Ureter (tissue), 1 donor: ENCODE results near the gene CSTPP1. TPM values are rescaled to one million over a fixed set of nuclear protein-coding genes. Genes with fewer than 3 reads are reported as not detected.

Source experiments
- DNase-seq: peaks from one replicate; pipeline ENCODE4 v3.0.0-alpha.2; 2020; ENCODE audit warnings: low spot score
- total RNA-seq: library from RNA; stranded (reverse); gene quantifications from one replicate; pipeline ENCODE4 v1.2.4, GENCODE V29; 2023
- donor health status: DM: yes; HTN: yes; CAD: no.

Gene CSTPP1
- total RNA-seq, 1 donor from 2014 or later, result 43.0 TPM

DNA sequence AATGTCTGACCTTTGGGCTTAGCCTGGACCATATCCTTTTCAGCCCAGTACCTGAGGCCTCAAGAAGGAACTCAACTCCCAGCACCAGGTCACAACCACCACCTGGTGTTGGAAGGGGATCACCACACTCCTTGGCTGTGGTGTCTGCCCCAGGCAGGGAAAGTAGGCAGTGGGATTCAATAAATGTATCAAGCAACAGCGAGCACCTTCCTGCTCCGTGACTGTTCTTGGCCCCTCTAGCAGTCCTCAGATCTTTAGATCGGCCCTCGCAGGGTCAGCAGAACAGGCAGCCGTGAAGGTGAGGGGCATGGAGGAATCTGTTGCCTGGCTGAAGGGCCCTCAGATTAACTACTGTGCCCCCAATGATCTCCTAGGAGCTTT lies 224.2 kb downstream of the CSTPP1 start:
- no peak for DNase-seq

DNA sequence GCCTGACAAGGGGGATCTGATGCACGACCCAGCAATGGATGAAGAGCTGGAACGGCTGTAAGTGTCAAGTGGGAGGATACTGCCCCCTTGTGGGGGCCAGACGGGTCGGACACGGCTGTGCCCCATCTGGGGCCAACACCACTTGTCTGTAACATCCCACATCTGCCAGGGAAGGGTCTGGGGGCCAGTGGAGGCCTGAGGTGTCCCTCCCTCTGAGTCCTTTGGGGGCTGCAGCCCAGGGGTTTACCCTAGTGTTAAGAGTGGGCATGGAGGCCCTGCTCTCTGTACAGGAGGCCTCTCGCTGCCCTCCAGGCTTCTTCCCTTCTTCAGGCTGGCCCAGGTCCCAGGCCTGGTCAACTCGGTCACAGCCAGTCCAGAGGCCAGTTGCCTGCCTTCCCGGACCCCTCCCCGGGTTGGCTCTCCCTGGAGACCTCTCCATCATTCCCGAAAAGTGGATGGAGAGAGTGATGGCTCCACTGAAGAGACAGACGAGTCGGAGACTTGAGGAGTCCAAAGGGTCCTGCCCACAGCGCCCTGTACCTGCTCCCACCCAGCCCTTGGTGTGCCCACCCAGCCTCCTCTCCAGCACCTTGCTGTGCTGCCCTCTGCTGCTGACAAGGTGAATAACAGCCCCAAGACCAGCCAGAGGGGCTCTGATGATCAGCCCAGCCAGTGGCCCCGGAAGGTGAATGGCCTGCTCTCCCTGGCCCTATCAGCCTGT lies 224.7 kb downstream of the CSTPP1 start:
- DNase-seq, result no peak

DNA sequence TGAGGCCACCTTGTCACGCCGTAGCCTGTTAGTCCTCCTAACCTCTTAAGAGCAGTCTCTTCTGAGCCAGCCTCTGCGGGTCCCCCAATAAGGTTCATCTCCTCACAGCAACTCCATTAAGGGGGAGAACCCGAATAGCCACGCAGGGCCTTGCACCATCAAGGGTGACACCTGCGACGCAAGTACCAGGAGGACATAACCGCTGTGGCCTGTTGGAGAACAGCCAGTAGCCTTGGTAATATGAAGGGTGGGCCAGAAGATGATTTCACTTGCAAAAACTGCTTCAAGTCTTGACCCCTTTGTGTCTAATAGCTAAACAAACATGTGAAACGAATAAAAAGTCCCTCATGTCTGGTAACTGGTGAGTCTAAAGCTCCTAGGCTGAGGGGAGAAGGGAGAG lies 225.3 kb downstream of the CSTPP1 start:
- DNase-seq, result no peak

DNA sequence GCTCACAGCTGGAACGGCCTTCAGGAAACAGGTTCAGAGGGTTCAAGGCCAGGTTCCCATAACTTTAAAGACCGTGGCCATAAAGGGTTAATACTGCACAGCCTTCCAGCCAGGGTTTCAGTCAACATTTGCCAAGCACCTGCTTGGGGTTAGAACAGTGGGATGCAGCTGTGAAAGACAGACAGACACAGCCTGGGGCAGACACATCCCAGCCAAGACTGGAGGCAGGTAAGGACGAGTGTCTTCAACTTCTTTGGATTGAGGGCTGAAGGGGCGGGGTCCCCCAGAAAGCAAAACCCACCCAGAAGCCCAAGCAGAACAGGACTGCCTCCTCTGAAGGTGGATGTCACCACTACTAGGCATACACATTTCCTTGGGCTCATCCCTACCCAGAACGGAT lies 225.9 kb downstream of the CSTPP1 start:
- no peak for DNase-seq

- no peak for DNase-seq
Measured at GRCh38 chr11:47163193-47163592, 226.6 kb downstream of the CSTPP1 start.

- DNase-seq, result no peak
Measured at GRCh38 chr11:47163898-47164297, 227.3 kb downstream of the CSTPP1 start.

- DNase-seq, result no peak
Measured at GRCh38 chr11:47164321-47164720, 227.8 kb downstream of the CSTPP1 start.

DNA sequence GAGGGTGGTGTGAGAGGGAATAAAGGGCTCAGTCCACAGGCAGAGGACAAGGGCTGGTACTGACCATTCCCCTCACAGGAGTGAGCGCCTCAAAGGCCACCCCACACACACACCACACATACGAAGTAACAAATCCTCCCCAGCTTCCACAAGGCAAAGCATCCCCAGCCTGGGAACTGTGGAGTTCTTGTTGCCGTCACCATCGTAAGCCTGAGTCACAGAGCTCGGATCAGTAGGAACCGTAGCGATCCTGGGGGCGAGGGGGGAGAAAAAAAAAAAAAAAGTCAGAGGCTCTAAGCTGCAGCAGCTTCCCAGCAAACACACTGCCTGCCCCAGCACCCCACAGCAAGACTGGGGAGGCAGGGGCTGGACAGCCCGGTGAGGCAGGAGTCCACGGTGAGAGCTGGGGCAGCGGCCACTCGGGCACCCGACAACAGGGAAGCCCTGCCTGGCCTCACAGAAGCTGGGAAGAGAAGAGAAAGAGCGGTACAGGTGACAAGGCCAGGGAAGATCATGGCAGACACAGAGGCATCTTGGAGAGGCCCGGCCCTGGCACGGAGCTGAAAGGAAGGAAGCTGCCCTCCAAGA lies 228.8 kb downstream of the CSTPP1 start:
- no peak for DNase-seq

DNA sequence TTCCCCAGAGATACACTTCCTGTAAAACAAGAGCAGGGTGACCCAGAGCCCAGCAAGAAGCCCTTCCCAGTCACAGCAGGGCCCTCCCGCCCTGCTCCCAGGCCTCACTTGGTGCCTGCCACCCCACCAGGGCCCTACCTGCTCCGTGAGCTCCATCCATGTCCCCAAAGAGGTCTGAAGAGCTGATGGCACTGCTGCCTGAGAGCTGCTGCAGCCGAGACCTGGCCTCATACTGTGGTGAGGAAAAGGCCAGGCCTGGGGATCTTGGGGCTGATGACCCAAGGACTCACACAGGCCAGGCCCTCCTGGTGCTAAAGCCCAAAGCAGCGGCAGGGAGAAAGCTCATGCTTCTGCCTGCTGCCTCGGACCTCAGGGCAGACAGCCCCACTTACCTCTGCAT lies 229.8 kb downstream of the CSTPP1 start:
- DNase-seq, result no peak

- DNase-seq, result no peak
Measured at GRCh38 chr11:47171061-47171838, 234.7 kb downstream of the CSTPP1 start.

- no peak for DNase-seq
Measured at GRCh38 chr11:47171856-47172255, 235.3 kb downstream of the CSTPP1 start.

DNA sequence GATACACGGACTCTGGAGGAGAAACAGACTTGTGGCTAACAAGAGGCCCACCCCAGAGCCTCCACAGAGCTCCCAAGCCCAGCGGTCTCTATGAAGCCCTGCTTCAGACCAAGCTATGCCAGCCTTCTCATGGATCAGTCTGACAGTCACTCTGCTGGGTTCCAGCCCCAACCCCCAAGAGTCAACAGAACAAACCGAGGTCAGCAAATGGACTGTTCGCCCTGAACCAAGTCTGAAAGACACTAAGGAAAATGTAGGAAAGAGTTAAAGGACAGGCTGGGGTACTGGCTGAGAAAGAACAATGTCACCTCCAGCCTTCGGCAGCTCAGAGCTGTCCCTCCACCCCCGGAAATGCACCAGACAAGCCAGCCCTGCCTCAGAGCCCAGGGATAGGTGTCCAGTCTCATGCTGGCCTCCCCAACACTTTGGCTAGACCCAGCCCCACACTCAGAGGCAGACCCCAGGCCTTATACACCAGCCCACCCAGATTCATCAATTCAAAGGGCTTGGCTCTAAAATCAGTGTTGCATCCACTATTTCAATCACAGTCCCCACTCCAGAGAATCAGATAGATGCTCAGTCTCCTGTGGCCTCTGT lies 236.3 kb downstream of the CSTPP1 start:
- DNase-seq, result no peak

DNA sequence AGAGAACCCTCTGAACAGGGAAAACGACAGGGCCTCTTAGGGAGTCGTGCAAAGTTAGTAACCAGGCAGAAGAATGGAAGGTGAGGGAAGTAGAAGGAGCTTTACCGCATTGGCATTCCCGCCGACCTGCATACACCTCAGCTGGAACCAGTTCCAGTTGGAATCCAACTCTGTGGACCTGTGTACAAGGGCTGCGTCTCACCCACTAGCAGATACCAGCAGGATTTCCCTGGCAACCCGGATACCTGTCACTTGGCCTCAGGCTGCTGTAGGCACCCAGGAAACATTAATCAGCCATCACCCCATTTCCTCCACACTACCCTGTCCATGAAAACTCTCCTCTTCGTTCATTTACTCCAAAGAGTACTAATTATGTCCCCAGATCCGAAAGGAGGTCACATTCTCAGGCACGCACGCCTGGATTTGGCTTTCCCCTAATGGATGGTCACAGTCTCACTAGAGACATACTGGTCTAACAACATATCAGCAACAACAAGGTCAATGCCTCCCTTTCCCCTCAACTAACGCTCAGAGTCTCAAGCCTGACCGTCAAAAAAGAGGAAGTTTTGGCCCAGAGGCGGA lies 239.3 kb downstream of the CSTPP1 start:
- no peak for DNase-seq

- peak; percentile 97 for DNase-seq
Measured at GRCh38 chr11:47176328-47177228, 240.0 kb downstream of the CSTPP1 start, which contains the start of gene ARFGAP2. ARFGAP2 (minus strand) TSS chr11:47176879; CDS start chr11:47176853, 26 bp downstream.

GRCh38 chr11:47177229-47177845 lies 240.8 kb downstream of the CSTPP1 start:
- DNase-seq, result peak; percentile 85

DNA sequence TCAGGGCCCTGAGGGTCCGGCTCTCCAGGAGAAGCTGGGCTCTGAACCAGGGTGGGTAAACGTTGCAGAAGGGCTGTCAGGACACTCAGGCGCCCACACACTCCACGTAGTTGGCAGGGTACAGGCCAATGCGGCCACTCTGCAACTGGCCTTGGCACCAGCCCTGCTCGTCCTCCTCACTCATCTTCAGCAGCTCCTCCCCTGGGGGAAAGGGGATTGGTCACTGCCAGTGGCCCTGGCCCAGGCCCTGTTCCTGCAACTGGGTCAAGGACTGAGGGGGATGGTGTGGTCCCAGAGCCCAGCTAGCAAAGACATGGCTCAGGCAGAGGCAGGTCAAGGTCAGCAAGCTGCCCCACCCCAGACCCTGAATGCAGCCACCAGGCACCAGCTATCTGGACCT lies 241.3 kb downstream of the CSTPP1 start:
- DNase-seq, result no peak

GRCh38 chr11:47178316-47178715 lies 241.8 kb downstream of the CSTPP1 start:
- DNase-seq, result no peak

DNA sequence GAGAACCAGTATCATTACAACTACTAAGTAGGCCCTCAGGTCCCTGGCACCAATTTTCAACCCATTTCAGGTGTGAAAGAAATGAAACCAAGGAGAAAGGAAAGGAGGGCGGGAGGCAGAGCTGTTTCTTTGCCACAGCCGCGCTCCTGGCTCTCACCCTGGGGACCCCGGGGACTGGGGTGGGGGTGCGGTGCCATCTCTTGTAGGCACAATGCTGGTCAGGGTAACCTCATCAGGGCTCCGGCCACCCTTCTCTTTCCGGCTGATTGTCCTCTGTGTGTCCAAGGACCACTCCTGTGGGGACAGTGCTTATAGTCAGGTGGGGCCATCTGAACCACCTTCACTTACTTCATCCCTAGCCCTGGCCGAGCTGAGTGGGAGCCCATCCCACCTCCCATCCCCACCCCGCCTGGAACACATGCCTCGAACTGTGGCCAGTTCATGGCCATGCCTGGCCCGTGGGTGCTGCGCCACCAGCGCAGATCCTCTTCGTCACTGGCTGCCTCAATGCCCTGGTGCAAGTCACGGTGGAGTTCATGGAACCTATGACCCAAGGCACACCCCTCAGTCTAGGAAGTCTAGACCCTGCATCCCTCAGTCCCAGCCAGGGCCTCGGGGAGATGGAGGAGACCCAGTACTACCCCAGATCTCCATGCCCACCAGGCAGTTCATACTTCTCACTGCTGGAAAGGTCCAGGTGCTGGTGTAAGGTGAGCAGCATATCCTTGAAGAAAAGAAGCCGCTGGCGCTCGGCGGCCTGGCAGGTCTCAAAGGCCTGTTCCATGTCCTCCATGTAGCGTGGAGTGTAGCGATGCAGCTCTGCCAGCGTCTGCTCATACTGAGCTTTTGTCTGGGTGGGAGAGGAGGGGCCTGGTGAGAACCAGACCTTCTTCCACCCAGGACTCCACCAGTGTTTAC lies 242.4 kb downstream of the CSTPP1 start:
- no peak for DNase-seq

- DNase-seq, result no peak
Measured at GRCh38 chr11:47179655-47179991, 243.1 kb downstream of the CSTPP1 start.
